Tibial artery (tissue), 4 donors: ENCODE measurements around the gene ATP1B2.

Experiments used
- DNase-seq, 2 donors: peaks; one replicate each; pipeline ENCODE4 v3.0.0-alpha.2; 2019
- H3K27ac ChIP-seq, 2 donors: fragments of 200-600 bp; sonication (generic) in 1 of 2; 1 replicate in 1 of 2; 2 replicates in 1 of 2; pipeline ENCODE4 v1.5.1; 2018 to 2019; ENCODE audit warnings: mild to moderate bottlenecking in 1 of 2
- H3K27me3 ChIP-seq, 2 donors: fragments of 200-600 bp; sonication (generic) in 1 of 2; one replicate each; pipeline versions ENCODE4 v1.5.1 to v1.6.0; 2016 to 2019
- H3K36me3 ChIP-seq, 3 donors: fragments of 200-600 bp; sonication (generic) in 2 of 3; one replicate each; pipeline ENCODE4 v1.5.1; 2016 to 2019; ENCODE audit warnings: mild to moderate bottlenecking in 2 of 3
- H3K4me1 ChIP-seq, 4 donors: fragments of 200-600 bp; sonication (generic) in 2 of 4; 1 replicate in 3 of 4; 2 replicates in 1 of 4; pipeline ENCODE4 v1.5.1; 2016 to 2019
- H3K4me3 ChIP-seq, 2 donors: fragments of 200-600 bp; sonication (generic) in 1 of 2; 1 replicate in 1 of 2; 2 replicates in 1 of 2; pipeline ENCODE4 v1.5.1; 2018 to 2019; ENCODE audit warnings: mild to moderate bottlenecking in 2 of 2
- H3K9me3 ChIP-seq, 3 donors: fragments of 200-600 bp; sonication (generic) in 1 of 3; one replicate each; pipeline ENCODE4 v1.5.1; 2016 to 2019
- CTCF ChIP-seq, 2 experiments: fragments of 200-600 bp in 1 of 2; fragments of 450-650 bp in 1 of 2; IDR thresholded peaks; one replicate each; pipeline ENCODE4 v1.5.1; 2017 to 2019; ENCODE audit warnings: antibody characterized with exemption in 2 of 2, mild to moderate bottlenecking in 1 of 2, moderate library complexity in 1 of 2
- intact Hi-C: fragments of 100-400 bp; cut with DNase I; formaldehyde crosslinking; loops from one replicate; pipeline ENCODE4 v1.15.0; 2023; ENCODE audit warnings: low total_unique reads

ATP1B2 gene

DNA sequence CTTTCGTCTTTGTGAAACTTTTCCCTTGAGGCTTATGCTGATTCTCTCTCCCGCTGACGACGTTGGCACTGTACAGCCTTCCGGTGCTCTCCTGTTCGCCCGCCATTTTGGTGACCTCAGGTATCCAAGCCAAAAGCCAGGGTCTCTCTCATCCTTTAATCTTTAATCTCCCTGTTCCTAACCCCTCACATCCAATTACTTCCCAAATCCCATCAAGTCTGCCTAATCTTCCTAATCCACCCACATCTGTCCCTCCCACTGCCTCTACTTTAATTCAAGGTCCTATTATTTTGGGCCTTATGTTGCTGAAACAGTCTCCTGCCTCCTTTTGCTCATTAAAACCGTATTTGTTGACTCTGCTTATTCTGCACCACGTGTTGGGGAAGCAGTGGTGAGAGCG lies 44.9 kb downstream of the ATP1B2 start:
- intact Hi-C loops = no loop called here
- no peak for DNase-seq
- TF ChIP-seq CTCF (IDR thresholded peaks at IDR 0.05) = no peak
- no peak overlapping the region for H3K4me3 ChIP-seq
- H3K27ac ChIP-seq = no peak overlapping the region
- H3K4me1 ChIP-seq = no peaks in the 10 kb centered on the region
- H3K27me3 ChIP-seq = no peaks in the 10 kb centered on the region
- H3K9me3 ChIP-seq = no peaks in the 10 kb centered on the region
- H3K36me3 ChIP-seq = peaks cover 3 to 23% (median 4%) of the 10 kb centered on the region in 3 donors

DNA sequence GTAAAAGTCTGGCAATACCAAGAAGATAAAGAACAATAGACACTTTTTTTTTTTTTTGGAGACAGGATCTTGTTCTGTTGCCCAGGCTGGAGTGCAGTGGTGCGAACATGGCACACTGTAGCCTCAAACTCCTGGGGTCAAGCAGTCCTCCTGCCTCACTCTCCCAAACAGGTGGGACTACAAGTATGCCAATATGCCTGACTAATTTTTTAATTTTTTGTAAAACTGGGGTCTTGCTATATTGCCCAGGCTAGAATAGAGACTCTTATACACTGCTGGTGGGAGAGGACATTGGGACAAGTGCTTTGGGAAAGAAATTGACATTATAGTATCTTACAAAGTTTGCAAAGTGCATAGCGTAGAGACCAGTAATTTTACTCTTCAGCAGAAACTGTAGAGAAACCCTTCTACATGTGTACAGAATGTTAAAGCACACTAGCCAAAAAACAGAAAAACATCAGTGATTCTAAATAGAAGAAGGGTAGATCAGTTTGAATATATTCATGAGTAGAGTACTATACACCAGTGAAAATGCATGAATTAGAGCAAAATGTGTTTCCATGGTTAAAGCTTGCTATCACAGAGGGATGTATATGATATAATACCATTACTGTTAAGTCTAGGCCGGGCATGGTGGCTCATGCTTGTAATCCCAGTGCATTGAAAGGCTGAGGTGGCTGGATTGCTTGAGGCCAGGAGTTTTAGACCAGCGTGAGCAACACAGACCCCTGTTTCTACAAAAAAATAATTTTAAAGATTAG lies 47.3 kb downstream of the ATP1B2 start:
- DNase-seq = no peak
- H3K36me3 ChIP-seq = peaks cover 22 to 48% (median 27%) of the 10 kb centered on the region in 3 donors
- no peak for TF ChIP-seq CTCF (IDR thresholded peaks at IDR 0.05)

DNA sequence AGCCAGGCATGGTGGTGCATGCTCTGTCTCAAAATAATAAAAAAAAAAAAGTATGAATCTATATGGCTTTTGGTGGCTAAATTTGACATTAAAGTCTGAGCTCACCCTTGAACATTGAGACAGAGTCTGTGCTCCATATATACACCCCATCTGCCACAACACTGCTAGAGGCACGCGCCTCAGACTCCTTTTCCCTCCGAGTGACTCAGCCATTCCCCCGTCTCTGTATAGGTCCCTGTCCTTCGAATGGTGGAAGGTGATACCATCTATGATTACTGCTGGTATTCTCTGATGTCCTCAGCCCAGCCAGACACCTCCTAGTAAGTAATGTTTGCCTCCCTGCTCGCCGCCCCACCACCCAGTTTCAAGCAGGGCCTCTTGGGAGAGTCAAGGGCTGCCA lies 49.8 kb downstream of the ATP1B2 start:
- H3K27ac ChIP-seq = no peak overlapping the region
- TF ChIP-seq CTCF (IDR thresholded peaks at IDR 0.05) = no peak
- H3K4me1 ChIP-seq = peaks cover 0 to 17% (median 14%) of the 10 kb centered on the region in 4 donors
- DNase-seq = no peak
- peaks cover 19 to 34% (median 29%) of the 10 kb centered on the region in 3 donors for H3K36me3 ChIP-seq
- H3K4me3 ChIP-seq = no peak overlapping the region
- peaks cover 0 to 36% of the 10 kb centered on the region in 2 donors for H3K27me3 ChIP-seq
- no peaks in the 10 kb centered on the region for H3K9me3 ChIP-seq
- intact Hi-C loops = no loop called here

More for the DNA sequence above, 47.3 kb downstream of the ATP1B2 start:
- H3K9me3 ChIP-seq = no peaks in the 10 kb centered on the region
- no peak overlapping the region for H3K27ac ChIP-seq
- intact Hi-C loops = no loop called here
- no peaks in the 10 kb centered on the region for H3K4me1 ChIP-seq
- H3K27me3 ChIP-seq = peaks cover 0 to 11% of the 10 kb centered on the region in 2 donors
- H3K4me3 ChIP-seq = no peak overlapping the region

DNA sequence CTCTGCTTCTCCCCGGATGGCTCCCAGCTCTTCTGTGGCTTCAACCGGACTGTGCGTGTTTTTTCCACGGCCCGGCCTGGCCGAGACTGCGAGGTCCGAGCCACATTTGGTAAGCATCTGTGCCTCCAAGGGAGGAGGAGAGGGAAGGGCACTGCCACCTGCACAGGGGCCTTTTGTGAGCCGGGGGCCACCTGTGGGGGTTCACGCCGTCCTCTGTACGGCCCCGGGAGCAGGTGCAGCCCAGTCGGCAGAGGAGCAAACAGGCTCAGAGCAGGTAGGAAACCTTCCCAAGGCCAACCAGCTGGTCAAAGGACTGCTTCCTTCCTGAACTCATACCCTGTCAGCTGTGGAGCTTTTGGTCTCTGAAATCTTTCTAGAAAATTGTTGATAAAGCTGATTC lies 51.0 kb downstream of the ATP1B2 start:
- intact Hi-C loops = no loop called here
- no peaks in the 10 kb centered on the region for H3K9me3 ChIP-seq
- H3K27ac ChIP-seq = no peak overlapping the region
- no peak for TF ChIP-seq CTCF (IDR thresholded peaks at IDR 0.05)
- peaks cover 0 to 47% of the 10 kb centered on the region in 2 donors for H3K27me3 ChIP-seq
- peaks cover 0 to 18% (median 14%) of the 10 kb centered on the region in 4 donors for H3K4me1 ChIP-seq
- H3K36me3 ChIP-seq = peaks cover 19 to 29% (median 28%) of the 10 kb centered on the region in 3 donors
- no peak overlapping the region for H3K4me3 ChIP-seq
- no peak for DNase-seq

DNA sequence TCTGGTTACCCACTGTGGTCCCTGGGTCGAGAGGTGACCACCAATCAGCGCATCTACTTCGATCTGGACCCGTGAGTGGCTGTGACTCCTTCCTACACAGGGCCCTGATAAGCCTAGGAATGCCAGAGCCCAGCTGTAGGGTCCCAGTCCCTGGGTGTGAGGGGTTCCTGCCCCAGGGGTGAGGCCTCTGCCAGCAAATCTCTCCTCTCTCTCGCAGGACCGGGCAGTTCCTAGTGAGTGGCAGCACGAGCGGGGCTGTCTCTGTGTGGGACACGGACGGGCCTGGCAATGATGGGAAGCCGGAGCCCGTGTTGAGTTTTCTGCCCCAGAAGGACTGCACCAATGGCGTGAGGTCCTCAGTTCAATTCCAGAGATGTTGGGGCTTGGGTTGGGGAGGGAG lies 52.0 kb downstream of the ATP1B2 start:
- H3K36me3 ChIP-seq = peaks cover 19 to 29% (median 28%) of the 10 kb centered on the region in 3 donors
- H3K4me1 ChIP-seq = peaks cover 0 to 18% (median 14%) of the 10 kb centered on the region in 4 donors
- no peak for TF ChIP-seq CTCF (IDR thresholded peaks at IDR 0.05)
- no peak overlapping the region for H3K4me3 ChIP-seq
- H3K27me3 ChIP-seq = peaks cover 0 to 58% of the 10 kb centered on the region in 2 donors
- no peaks in the 10 kb centered on the region for H3K9me3 ChIP-seq
- intact Hi-C loops = no loop called here
- H3K27ac ChIP-seq = no peak overlapping the region
- no peak for DNase-seq
